ENCODE data around the gene TNKS1BP1. TPM values are rescaled to one million over a fixed set of nuclear protein-coding genes. Genes with fewer than 3 reads are reported as not detected.
"Not testable (repeated sequence)": the region's sequence is repeated elsewhere in the genome, so short reads cannot be mapped to it uniquely, and the experiment has no call there.

TNKS1BP1 gene
- 17.8 and 19.1 TPM in 2 replicates for total RNA-seq (2014; rRNA removed; shearing (Covaris generic))
- 17.0 and 20.8 TPM in 2 replicates for polyA plus RNA-seq (2014; cell fraction: nucleus; rRNA removed)

GRCh38 chr11:57324886-57325734, at the start of gene TNKS1BP1:
Gene TNKS1BP1, minus strand, starts transcription at chr11:57324952. Its CDS starts 3,067 bp downstream, at chr11:57321885.
- DNase-seq (ENCODE audit: extremely low read depth, low read depth), result peak; percentile 93

- no peak for DNase-seq (ENCODE audit: extremely low read depth, low read depth)
Measured at GRCh38 chr11:57373146-57373545, 48.4 kb upstream of the TNKS1BP1 start.

- DNase-seq (ENCODE audit: extremely low read depth, low read depth), result no peak
Measured at GRCh38 chr11:57370941-57371340, 46.2 kb upstream of the TNKS1BP1 start.

GRCh38 chr11:57370251-57370650, 45.5 kb upstream of the TNKS1BP1 start:
- no peak for DNase-seq (ENCODE audit: extremely low read depth, low read depth)

- DNase-seq (ENCODE audit: extremely low read depth, low read depth), result no peak
Measured at GRCh38 chr11:57368845-57369232, 44.1 kb upstream of the TNKS1BP1 start.

- no peak for DNase-seq (ENCODE audit: extremely low read depth, low read depth)
Measured at GRCh38 chr11:57368106-57368844, 43.5 kb upstream of the TNKS1BP1 start.

- no peak for DNase-seq (ENCODE audit: extremely low read depth, low read depth)
Measured at GRCh38 chr11:57364851-57365660, 40.3 kb upstream of the TNKS1BP1 start.

- no peak for DNase-seq (ENCODE audit: extremely low read depth, low read depth)
Measured at GRCh38 chr11:57363131-57364080, 38.7 kb upstream of the TNKS1BP1 start.

GRCh38 chr11:57361926-57362325, 37.2 kb upstream of the TNKS1BP1 start:
- DNase-seq (ENCODE audit: extremely low read depth, low read depth), result no peak

- DNase-seq (ENCODE audit: extremely low read depth, low read depth), result not testable (repeated sequence)
Measured at GRCh38 chr11:57361420-57361819, 36.7 kb upstream of the TNKS1BP1 start.

- DNase-seq (ENCODE audit: extremely low read depth, low read depth), result no peak
Measured at GRCh38 chr11:57360991-57361390, 36.2 kb upstream of the TNKS1BP1 start.

- no peak for DNase-seq (ENCODE audit: extremely low read depth, low read depth)
Measured at GRCh38 chr11:57359896-57360690, 35.3 kb upstream of the TNKS1BP1 start.

GRCh38 chr11:57359396-57359795, 34.6 kb upstream of the TNKS1BP1 start:
- no peak for DNase-seq (ENCODE audit: extremely low read depth, low read depth)

GRCh38 chr11:57358991-57359390, 34.2 kb upstream of the TNKS1BP1 start:
- DNase-seq (ENCODE audit: extremely low read depth, low read depth), result no peak

GRCh38 chr11:57358543-57358961, 33.8 kb upstream of the TNKS1BP1 start:
- DNase-seq (ENCODE audit: extremely low read depth, low read depth), result no peak

- no peak for DNase-seq (ENCODE audit: extremely low read depth, low read depth)
Measured at GRCh38 chr11:57357856-57358255, 33.1 kb upstream of the TNKS1BP1 start.

- DNase-seq (ENCODE audit: extremely low read depth, low read depth), result no peak
Measured at GRCh38 chr11:57357310-57357709, 32.6 kb upstream of the TNKS1BP1 start.

GRCh38 chr11:57356268-57356667, 31.5 kb upstream of the TNKS1BP1 start:
- no peak for DNase-seq (ENCODE audit: extremely low read depth, low read depth)

- DNase-seq (ENCODE audit: extremely low read depth, low read depth), result no peak
Measured at GRCh38 chr11:57354699-57355098, 29.9 kb upstream of the TNKS1BP1 start.

Data from NCI-H460 (cell line).